ENCODE data around the gene KRT27.
A peak's percentile ranks its signal among the peaks of the same experiment; 100 is the strongest.

KRT27 gene

DNA sequence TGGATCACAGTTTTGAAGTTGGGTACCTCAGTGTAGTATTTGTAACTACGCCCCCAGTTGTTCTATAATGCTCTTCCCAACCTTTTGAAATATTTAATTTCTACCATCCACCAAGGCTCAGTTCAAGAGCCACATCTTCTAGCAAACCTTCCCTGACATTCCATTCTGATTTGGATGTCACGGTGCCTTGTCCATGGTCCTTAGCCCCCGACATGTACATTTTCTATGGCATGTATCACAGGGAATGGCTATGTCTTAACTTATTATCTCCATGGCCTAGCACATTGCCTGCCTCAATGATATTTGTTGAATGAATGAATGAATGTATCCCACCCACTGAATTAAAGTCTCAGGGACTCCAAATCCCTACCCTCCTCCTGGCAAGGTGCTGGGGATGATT lies 23.8 kb upstream of the KRT27 start:
- no peak for DNase-seq

DNA sequence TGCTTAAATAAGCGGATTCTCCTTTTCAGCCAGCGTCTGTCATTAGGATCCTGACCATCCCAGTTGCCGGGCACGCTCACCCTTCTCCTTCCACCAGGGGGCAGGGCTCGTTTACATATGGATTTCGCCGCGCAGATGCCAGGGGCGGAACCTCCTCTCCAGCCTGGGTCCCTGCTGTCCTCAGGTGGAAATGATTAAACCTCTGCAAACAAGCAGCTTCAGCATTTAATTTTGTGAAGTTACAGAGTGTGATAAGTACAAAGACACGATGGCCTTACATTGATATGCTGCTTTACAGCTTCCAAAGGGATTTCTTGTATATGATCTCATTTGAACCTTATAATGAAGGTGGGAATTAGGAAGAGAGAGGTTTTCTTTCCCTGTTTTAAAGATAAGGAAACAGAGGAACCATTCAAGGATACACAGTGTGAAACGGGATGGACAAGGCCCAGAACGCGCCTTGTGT lies 21.3 kb upstream of the KRT27 start:
- peak; percentile 64 to 85 for DNase-seq

DNA sequence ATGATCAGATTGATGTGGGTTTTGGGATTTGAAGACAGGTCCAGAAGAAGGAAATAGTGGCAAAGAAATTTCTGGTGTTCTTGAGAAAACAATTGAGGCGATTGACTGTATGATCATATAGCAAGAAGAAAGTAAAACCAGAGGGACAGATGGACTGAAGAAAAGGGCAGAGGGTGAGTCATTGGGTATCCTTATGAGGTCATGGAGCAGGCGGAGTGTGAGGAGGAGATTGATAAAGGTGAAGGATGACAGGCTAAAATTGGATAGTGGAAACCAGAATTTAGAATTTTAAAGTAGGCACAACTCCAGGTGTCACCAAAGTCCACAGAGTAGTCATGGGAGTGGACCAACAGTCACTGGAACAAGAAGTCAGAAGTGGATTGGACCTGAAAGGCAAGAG lies 18.8 kb upstream of the KRT27 start:
- DNase-seq, result no peak

DNA sequence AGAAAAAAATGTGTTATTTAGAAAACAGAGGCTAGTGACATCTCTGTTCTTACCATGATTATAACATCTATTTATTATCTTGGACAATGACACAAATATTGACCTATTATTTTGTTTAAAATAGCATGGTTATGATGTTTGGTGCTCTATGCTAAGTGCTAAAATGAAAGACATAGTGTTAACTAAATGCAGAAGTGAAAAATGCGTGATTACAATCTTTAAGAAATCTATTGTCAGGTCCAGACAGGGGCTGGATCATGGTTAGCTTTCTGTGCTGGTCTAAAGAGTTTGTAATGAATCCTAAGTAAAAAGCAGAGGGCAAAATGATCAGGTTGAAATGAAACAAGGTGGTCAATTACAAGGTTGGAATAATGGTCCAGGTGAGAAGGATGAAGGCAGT lies 18.0 kb upstream of the KRT27 start:
- no peak for DNase-seq

DNA sequence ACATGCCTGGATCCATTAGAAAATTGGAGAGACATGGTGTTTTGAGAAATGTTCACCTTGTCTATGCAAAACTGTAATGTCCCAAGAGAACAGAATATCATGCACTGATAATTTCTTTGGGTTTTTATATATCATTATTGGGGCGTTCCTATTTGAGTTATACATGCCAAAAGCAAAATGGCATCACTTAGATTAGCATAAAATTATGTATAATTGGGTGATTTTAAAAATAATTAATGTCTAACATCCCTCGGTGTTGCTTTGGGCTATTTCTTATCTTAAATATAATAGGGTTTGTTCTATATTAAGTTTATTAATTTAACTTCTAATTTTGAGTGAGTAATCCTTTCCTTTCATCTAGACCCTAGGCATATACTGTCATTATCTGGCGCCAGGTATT lies 17.5 kb upstream of the KRT27 start, which contains the start of gene KRT28:
TSS of gene KRT28 (minus strand) at position 101 of the 400 bp plus-strand sequence. CDS start at position 35, 66 bp downstream.
- DNase-seq, result no peak

DNA sequence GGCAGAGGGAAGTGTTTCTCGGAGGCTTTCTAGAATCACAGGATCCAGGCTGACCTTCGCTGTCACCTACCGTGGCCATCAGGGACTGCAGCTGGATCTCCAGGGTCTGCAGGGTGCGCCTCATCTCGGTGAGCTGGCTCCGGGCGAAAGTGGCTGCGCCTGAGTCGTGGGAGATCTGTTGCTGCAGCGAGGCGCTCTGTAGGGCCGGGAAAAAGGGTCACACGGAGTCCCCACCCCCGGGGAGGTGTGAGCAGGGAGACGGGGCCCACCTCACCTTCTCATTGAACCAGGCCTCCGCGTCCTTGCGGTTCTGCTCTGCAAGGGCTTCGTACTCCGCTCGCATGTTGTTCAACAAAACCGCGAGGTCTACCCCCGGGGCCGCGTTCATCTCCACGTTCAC lies 14.5 kb upstream of the KRT27 start:
- no peak for DNase-seq

DNA sequence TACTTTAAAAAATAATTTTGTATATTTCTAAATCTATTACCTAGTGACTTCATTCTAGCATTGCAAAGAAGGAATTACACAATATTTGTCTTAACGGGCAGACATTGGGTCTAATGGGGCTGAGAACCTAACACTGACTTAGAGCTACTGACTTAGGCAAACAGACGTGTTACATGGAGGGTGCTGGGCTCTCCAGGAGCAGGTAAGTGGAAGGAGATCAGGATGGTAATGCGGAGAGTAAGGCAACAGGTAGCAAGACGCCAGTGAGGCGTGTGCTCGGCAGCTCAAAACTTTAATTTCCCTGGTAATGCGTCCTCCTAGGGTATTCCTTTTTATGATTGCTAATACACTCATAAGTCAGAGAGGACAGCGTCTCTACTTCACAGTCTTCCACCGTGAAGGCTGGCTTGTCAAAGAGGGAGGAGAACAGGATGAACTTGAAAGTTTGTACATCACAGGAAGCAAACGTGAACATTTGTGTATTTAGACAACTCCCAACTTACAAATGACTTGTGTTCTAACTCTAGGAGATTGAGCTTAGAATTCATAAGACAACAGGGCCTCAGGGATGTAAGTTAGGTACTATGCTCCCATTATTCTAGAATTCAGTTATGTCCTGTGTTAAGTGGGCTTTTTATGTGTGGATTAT lies 12.8 kb upstream of the KRT27 start:
- DNase-seq, result no peak

DNA sequence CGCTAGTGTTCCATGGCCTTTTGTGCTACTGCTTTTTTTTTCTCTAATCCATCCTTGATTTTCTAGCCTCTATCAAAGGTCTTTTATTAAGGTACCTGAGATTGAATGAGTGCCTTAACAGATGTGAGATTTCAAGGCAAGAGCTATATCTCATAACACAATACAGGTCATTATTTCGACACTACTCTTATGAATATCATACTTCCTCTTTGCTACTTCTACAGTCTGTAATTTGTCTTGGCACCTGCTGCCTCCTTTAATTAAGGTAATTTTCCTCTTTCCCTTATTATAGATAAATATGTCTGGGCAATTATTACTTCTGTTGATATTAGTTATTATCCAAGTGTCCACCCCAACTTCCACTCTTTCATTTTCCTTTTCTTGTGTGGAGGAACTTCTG lies 12.1 kb upstream of the KRT27 start:
- no peak for DNase-seq

DNA sequence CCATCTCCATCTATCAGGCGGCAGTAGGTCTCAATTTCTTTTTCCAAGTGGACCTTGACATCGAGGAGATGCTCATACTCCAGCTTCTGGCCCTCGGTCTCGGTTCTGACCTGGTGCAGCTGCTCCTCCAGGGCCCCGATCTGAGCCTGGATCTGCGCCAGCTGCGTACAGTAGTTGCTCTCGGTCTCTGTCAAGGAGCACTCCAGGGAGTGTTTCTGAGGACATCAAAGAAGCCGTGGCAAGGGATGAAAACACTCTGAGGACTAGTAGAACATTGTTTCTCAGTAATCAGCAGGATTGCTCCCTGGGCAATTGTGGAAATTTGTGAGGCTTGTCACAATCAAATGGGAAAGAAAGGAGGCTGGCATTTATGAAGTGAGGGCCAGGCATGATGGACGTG lies 11.5 kb upstream of the KRT27 start:
- no peak for DNase-seq

DNA sequence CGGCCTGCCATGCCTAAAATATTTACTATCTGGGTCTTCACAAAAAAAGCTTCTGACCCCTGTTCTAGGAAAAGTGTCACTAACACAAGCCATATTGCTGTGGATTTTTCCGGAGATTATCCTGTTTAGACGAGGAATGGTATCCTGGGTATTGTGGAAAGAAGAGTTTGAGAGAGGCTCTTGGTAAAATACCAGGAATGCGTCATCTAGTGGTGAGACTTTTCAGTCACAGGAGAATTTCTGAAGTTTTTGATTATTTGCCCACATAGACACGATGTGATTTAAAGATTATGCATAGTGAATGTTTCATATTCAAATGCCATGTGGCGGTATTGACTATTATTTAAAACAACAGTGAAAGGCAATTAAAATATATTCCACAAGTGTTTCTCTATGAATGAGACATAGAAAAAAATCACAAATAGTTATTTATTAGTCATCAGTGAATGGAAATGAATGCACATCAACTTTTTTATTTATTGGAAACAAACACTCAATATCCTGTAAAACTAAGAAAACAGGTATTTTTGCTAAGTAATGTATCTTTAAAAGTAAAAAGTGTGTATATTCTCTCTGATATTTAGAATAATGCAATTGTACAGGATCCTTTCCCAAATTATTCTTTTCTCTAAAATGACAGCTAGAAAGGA lies 9.6 kb upstream of the KRT27 start:
- peak; percentile 3 to 18 for DNase-seq

DNA sequence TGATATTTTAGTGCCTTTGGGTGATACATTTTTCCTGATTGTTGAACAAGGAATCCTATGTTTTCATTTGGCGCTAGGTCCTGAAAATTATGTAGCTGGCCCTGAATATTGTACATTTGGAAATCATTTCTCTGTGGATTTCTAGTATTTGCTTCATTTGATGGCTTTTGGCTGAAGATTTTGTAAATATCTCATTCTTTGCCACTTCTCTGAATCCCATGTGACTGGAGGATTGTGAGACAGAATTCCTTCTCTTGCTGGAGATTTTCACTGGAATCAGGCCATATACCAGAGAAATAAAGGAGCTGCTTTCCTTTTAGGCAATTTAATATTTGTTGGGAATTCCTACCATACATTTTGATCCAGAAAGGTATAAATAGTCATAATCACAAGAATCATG lies 8.8 kb upstream of the KRT27 start:
- DNase-seq, result no peak

DNA sequence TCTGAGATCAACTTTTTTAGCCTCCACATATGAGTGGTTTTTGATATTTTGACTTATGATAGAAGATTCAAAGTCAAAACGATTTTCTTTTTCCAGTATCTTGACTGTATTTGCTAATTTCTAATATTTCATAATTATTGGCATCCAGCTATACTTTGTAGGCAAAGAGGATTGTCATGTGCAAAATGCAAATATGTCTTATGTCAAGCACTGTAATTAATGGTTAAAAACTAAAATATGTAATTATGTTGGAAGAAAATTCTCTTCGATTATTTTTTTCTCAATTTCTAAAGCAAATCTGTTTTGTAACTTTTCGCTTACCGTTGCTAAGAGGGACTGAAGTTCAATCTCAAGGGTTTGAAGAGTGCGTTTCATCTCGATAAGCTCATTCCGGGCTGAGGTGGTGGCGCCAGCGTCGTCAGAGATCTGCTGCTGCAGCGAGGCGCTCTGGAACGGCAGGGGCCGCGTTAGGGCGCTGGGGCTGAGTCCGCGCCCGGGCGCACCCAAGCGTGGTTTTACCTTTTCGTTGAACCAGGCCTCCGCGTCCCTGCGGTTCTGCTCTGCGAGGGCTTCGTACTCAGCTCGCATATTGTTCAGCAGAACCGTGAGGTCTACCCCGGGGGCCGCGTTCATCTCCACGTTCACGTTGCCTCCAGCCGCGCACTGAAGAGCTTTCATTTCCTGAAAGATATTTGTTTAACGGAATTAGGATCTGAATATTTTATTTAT lies 3.0 kb downstream of the KRT27 start:
- no peak for DNase-seq

DNA sequence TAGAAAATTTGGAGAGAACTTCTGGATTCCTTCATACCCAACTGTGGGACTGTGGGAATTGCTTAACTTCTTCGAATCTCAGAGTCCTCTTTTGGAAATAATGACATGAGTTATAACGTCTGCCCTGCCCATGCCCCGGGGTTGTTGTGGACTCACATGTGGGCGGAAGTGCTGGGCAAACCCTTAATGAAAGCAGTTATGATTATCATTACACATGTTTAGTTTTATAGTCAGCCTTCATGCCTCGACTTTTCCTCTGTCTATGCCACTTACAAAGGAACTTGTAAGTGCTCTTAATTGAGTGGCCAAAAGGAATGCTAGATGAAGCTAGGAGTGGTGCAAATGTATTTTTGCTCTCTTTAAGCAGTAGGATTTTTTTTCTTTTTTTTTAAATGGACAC lies 3.9 kb downstream of the KRT27 start:
- DNase-seq, result no peak

DNA sequence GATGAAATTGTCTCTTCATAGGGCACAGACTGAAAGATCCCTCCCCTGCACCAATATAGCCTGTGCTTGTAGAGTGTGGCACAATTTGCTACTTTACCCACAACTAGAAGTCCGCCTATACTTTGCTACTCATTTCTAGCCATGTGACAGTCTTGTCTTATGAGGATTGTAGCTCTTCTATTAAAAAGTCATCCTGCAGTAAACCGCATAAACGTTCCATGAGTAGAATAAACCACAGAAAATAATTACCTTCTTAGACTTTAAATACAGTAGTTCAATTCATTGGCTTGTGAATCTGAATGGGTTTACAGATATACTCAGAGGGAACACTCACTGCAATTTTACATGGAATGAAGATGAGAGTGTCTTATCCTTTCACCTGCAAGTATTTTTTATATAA lies 4.4 kb downstream of the KRT27 start:
- no peak for DNase-seq

DNA sequence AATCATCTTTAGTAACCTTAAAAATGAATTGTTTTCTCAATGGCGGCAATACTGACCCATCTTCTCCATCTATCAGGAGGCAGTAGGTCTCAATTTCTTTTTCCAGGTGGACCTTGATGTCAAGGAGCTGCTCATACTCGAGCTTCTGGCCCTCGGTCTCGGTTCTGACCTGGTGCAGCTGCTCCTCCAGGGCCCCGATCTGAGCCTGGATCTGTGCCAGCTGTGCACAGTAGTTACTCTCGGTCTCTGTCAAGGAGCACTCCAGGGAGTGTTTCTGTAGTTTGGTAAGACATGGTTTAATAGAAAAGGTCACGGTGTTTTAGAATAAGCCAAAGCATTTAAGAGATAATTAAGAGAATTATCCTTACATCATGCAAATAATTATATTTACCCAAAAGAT lies 4.9 kb downstream of the KRT27 start:
- DNase-seq, result no peak

DNA sequence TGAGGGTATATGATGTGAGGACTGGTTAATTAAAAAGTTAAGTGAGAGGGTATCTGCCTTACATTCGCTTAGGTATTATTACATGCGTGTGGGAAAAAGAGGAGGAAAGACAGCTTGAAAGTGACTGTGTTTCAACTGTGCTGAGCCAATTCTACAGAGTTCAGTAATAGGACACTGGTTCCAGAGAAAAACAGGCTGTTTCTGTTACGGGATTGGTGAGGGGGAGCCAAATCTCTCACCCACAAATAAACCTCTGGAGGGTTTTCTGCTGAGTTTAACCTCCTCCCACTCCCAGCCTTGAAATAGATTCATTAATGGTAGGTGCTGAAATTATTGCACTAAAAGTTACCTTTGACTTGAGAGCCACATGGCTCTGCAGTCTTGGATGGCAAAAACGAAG lies 6.4 kb downstream of the KRT27 start:
- no peak for DNase-seq

DNA sequence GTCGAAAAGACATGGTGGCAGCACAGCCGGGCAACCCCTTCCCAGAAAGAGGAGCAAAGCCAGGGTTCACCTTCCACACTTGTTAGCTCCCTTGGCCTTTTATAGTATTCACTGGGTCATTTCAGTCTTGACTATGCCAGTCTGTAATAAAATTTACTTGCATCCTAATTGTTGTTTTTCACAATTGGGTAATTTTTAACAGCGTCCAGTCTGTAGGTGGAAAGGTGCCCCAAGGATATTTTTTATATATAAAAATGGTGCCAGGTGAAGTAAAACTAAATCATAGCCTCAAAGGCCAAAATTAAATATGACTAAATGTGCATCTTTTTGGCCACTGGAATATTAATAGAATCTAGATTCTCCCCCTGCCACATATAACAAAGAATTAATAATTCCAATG lies 10.2 kb downstream of the KRT27 start, which contains the start of gene KRT26:
TSS of gene KRT26 (minus strand) at position 101 of the 400 bp plus-strand sequence. CDS start at position 13, 88 bp downstream.
- no peak for DNase-seq

DNA sequence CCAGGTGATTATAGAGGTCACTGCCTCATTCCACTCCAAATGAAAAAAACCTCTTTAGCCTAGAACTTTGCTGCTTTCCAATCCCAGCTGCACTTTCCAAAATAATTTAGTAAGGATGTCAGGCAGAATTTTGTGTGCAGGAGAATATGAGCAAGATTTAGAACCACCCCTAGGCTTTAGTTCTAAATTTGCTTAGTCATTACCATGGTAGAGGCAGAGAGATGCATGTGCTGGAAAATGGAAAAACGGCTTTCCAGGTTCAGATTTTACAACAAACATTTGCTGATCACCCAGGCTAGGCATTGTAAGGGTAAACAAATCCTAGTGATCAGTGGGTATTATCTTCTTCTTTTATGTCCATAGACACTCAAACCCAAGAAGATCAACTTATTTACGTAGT lies 16.7 kb downstream of the KRT27 start:
- no peak for DNase-seq

DNA sequence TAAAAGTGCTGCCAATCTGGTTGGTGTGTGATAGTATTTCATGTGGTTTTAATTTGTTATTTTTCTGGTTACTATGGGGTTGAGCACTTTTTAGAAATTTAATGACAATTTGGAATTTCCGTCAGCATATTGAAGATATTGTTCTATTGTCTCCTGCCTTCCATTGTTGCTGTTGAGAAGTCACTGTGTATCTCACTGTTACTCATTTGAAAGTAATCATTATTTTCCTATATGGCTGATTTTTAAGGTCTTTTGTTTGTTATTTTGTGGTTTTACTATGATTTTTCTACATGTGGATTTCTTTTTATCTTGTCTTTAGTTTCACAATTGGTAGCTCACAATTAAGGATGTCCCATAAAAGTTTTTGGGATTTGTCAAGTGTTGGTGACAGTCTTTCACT lies 18.6 kb downstream of the KRT27 start:
- DNase-seq, result no peak

DNA sequence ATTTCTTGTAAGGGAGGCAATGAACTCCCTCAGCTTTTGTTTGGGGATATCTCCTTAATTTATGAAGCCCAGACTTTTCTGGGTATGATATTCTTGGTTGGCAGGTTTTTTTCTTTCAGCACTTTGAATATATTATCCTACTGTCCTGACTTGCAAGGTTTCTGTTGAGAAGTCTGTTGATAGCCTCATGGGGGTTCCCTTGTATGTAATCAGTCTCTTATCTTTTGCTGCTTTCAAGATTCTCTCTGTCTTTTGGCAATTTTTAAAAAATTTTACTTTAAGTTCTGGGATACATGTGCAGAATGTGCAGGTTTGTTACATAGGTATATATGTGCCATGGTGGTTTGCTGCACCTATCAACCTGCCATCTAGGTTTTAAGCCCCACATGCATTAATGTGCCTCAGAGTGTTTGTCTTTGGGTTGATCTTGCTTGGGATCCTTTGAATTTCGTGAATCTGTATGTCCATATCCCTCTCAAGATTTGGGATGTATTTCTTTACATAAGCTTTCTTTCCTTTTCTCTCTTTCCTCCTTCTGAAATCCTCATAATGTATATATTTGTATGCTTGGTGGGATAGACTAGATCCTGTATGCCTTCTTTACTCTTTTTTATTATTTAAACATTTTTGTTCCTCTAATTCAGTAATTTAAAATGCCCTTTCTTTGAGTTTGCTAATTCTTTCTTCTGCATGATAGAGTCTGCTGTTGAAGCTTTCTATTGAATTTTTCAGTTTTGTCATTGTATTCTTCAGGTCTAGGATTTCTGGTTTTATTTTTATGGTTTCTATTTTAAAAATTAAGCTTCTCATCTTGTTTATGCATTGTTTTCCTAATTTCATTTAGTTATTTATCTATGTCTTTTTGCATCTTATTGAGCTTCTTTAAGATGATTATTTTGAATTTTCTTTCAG lies 22.0 kb downstream of the KRT27 start:
- DNase-seq, result no peak

DNA sequence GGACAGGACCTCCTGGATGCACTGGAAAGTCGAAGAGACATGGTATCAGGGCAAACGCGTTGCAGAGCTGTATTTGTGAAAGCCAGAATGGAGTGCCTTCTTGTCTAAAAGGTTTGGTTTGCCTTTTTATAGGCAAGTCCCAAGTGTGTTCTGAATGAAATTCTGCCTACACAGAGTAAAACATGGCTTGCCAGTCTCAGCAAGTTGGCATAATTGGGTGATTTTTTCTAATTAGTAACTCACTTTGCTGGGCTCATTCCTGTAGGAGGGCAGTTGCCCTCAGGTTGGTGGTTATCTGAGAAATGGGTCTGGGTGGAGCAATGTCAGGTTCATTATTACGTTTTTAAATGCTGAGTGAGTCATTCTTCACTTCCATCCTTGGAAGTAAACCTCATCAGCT lies 27.1 kb downstream of the KRT27 start, which contains the start of gene KRT25:
TSS of gene KRT25 (minus strand) at position 101 of the 400 bp plus-strand sequence. CDS start at position 41, 60 bp downstream.
- no peak for DNase-seq

DNA sequence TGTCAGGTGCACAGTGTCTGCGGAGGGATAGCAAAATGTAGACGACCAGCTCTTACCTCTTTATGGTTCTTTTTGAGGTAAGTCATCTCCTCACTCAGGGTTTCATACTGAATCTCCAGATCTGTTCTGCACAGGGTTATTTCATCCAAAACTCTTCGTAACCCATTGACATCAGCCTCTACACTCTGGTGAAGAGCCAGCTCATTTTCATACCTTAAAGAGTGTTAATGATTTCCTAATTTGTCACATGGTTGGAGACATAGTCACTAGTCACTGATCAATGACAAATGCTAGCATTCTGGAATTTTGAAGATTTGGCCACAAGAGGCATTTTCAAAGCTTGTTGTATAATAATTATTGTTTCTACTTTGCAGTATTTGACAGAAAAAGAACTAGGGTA lies 28.5 kb downstream of the KRT27 start:
- DNase-seq, result no peak

DNA sequence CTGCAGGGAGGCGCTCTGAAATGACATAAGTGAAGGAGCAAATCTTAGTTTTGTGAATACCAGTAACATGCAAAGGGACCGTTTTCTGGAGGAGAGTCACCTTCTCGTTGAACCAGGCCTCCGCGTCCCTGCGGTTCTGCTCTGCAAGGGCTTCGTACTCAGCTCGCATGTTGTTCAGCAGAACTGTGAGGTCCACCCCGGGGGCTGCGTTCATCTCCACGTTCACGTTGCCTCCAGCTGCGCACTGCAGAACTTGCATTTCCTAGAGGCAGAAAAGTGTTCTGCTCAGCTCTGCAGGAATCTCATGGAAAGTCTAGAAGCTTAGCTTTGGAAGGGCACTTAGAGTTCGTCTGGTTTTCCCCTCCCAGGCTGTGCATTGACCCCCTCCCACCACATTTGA lies 31.3 kb downstream of the KRT27 start:
- no peak for DNase-seq
